Measurements from ENCODE around the gene CABLES2. TPM values are rescaled to one million over a fixed set of nuclear protein-coding genes. Genes with fewer than 3 reads are reported as not detected.

The CABLES2 gene
- total RNA-seq, 1 experiment from 2014 or later: 7.5 TPM

- peaks cover 9% of the 10 kb centered on the region; the same call in 1 of the 2 replicates for H3K9me3 Mint-ChIP-seq
- H3K4me3 Mint-ChIP-seq: no peak overlapping the region
- ATAC-seq (peak; percentile 42), DNase-seq (ENCODE audit: low spot score) (no peak)
- no peaks in the 10 kb centered on the region for H3K4me1 Mint-ChIP-seq
- no peaks in the 10 kb centered on the region for H3K27me3 Mint-ChIP-seq (ENCODE audit: low read depth)
- CTCF ChIA-PET: interaction anchor here (0.7 to 5.7 kb wide), 8 partner anchors 9 to 294 kb away, joined by 3 to 21 read pairs (median 3); partner anchors contain the start of gene RPS21
- peak overlapping the region; percentile 89 for H3K27ac Mint-ChIP-seq
- peak; percentile 83 for TF ChIP-seq ZNF263 (CRISPR knock-in tag; IDR thresholded peaks at IDR 0.05; ENCODE audit: low read depth)
- no peak for TF ChIP-seq NFYB (CRISPR knock-in tag; conservative IDR thresholded peaks at IDR 0.05; ENCODE audit: low read depth)
- POLR2A ChIA-PET: no interaction called here
- H3K36me3 Mint-ChIP-seq: no peaks in the 10 kb centered on the region
Measured at GRCh38 chr20:62395311-62396242, 11.5 kb downstream of the CABLES2 start.

GRCh38 chr20:62394248-62395245 lies 12.5 kb downstream of the CABLES2 start:
- no peak overlapping the region for H3K27ac Mint-ChIP-seq
- DNase-seq (ENCODE audit: low spot score) (no peak), ATAC-seq (no peak)
- ChIA-PET POLR2A (no interaction called here), CTCF (interaction anchor here (0.7 to 5.7 kb wide), 11 partner anchors 8 to 397 kb away, joined by 3 to 21 read pairs (median 4); partner anchors contain the start of gene RPS21)
- H3K9me3 Mint-ChIP-seq: peaks cover 9% of the 10 kb centered on the region; the same call in 1 of the 2 replicates
- H3K4me1 Mint-ChIP-seq: no peaks in the 10 kb centered on the region
- no peak for TF ChIP-seq TEAD1 (CRISPR knock-in tag; IDR thresholded peaks at IDR 0.05)
- no peak for TF ChIP-seq ZNF671 (CRISPR knock-in tag; IDR thresholded peaks at IDR 0.05)
- no peak for TF ChIP-seq ZNF263 (CRISPR knock-in tag; IDR thresholded peaks at IDR 0.05; ENCODE audit: low read depth)
- no peak for TF ChIP-seq JAZF1 (CRISPR knock-in tag; IDR thresholded peaks at IDR 0.05)
- TF ChIP-seq AFF4 (CRISPR knock-in tag; IDR thresholded peaks at IDR 0.05; ENCODE audit: borderline replicate concordance): no peak
- no peak for TF ChIP-seq ELF4 (CRISPR knock-in tag; IDR thresholded peaks at IDR 0.05; ENCODE audit: low read depth)
- TF ChIP-seq CREB1 (CRISPR knock-in tag; IDR thresholded peaks at IDR 0.05): no peak
- TF ChIP-seq AR (CRISPR knock-in tag; IDR thresholded peaks at IDR 0.05): no peak
- TF ChIP-seq USF2 (CRISPR knock-in tag; IDR thresholded peaks at IDR 0.05): no peak
- no peak for TF ChIP-seq ZNF281 (CRISPR knock-in tag; IDR thresholded peaks at IDR 0.05)
- no peak overlapping the region for H3K4me3 Mint-ChIP-seq
- H3K27me3 Mint-ChIP-seq (ENCODE audit: low read depth): no peaks in the 10 kb centered on the region
- no peaks in the 10 kb centered on the region for H3K36me3 Mint-ChIP-seq
